HCT116 (cell line): ENCODE data around the gene FBXO22. TPM values are rescaled to one million over a fixed set of nuclear protein-coding genes. Genes with fewer than 3 reads are reported as not detected.

Experiments
- ATAC-seq: fragments of 200-7000 bp; cut with Tn5 transposase; 2 replicates; pipeline ENCODE4 v1.9.1; 2020; ENCODE audit warnings: mild to moderate bottlenecking, moderate library complexity
- BruUV-seq: library from RNA; stranded (reverse); fragments of 400-500 nt; replicated peaks from 2 replicates; lab custom pipeline; 2021; lab: Mats Ljungman, UMichigan
- CTCF ChIA-PET: fragments of 300-600 bp; sonication (Branson Sonifier 250); formaldehyde crosslinking; loops from one replicate; lab custom pipeline; 2021; ENCODE audit warnings: antibody characterized with exemption; lab: Charles Lee
- POLR2A ChIA-PET: fragments of 300-600, 350-600 bp; sonication (Branson Sonifier 250); formaldehyde crosslinking; loops from one replicate; lab custom pipeline; 2021; ENCODE audit warnings: antibody characterized with exemption; lab: Charles Lee
- RAD21 ChIA-PET, 2 experiments: fragments of 300-600 bp; sonication (Branson Sonifier 250); formaldehyde crosslinking; loops; one replicate each; lab custom pipeline; 2023; ENCODE audit warnings: low total read pairs in 2 of 2; ENCODE audit not compliant: uncharacterized antibody in 2 of 2, unreplicated experiment in 2 of 2, low non-redundant PET in 1 of 2; lab: Charles Lee
- DNase-seq: peaks from one replicate; pipeline ENCODE4 v3.0.0-alpha.2; 2010; ENCODE audit warnings: low read depth, low spot score
- H2AFZ ChIP-seq: fragments of 200-600 bp; shearing (Covaris generic), sonication (generic); 2 replicates; pipeline ENCODE4 v1.6.1; 2017; ENCODE audit warnings: low read depth, mixed run types, mixed read lengths, antibody characterized with exemption, low read length; ENCODE audit not compliant: poor library complexity, severe bottlenecking
- H3K27ac ChIP-seq: 2 replicates; pipeline ENCODE4 v1.5.1; 2012; ENCODE audit warnings: low read depth, low read length
- H3K27me3 ChIP-seq: fragments of 200-600 bp; sonication (generic); 2 replicates; pipeline ENCODE4 v1.6.1; 2016; ENCODE audit warnings: mixed run types, low read length, mixed read lengths; ENCODE audit not compliant: insufficient read depth
- H3K36me3 ChIP-seq, 2 experiments: fragments of 200-500 bp in 1 of 2; fragments of 200-600 bp in 1 of 2; sonication (Bioruptor generic) in 1 of 2; sonication (generic) in 1 of 2; 2 replicates each; pipeline versions ENCODE4 v1.5.1 to v1.6.1; 2014 to 2016; ENCODE audit warnings: low read length in 2 of 2, inconsistent platforms in 1 of 2, mixed read lengths in 1 of 2, mixed run types in 1 of 2; ENCODE audit not compliant: insufficient read depth in 2 of 2, control insufficient read depth in 1 of 2
- H3K4me1 ChIP-seq, 2 experiments: fragments of 200-600 bp in 1 of 2; sonication (generic) in 1 of 2; 2 replicates each; pipeline versions ENCODE4 v1.5.1 to v1.6.1; 2012 to 2017; ENCODE audit warnings: low read length in 2 of 2, inconsistent platforms in 1 of 2, mild to moderate bottlenecking in 1 of 2, mixed read lengths in 1 of 2, mixed run types in 1 of 2, moderate library complexity in 1 of 2; ENCODE audit not compliant: insufficient read depth in 2 of 2, control insufficient read depth in 1 of 2
- H3K4me2 ChIP-seq: fragments of 200-600 bp; sonication (generic); 2 replicates; pipeline ENCODE4 v1.6.1; 2017; ENCODE audit warnings: mixed run types, low read length, mixed read lengths
- H3K4me3 ChIP-seq, 2 experiments: fragments of 200-600 bp in 1 of 2; sonication (generic) in 1 of 2; replicated peaks in 1 of 2; 2 replicates each; pipeline ENCODE4 v1.5.1; 2011 to 2016; ENCODE audit warnings: low read length in 2 of 2, control low read depth in 1 of 2, low read depth in 1 of 2, mild to moderate bottlenecking in 1 of 2, mixed read lengths in 1 of 2, mixed run types in 1 of 2
- H3K79me2 ChIP-seq: fragments of 200-600 bp; sonication (generic); 2 replicates; pipeline ENCODE4 v1.6.1; 2017; ENCODE audit warnings: mild to moderate bottlenecking, mixed run types, low read length, moderate library complexity, mixed read lengths; ENCODE audit not compliant: insufficient read depth
- H3K9ac ChIP-seq: fragments of 200-600 bp; sonication (generic); 2 replicates; pipeline ENCODE4 v1.6.1; 2016; ENCODE audit warnings: low read length, mixed read lengths
- H3K9me2 ChIP-seq: fragments of 200-600 bp; sonication (generic), shearing (Covaris generic); 2 replicates; pipeline ENCODE4 v1.6.1; 2017; ENCODE audit warnings: mixed run types, mild to moderate bottlenecking, moderate library complexity; ENCODE audit not compliant: insufficient read depth
- H3K9me3 ChIP-seq, 2 experiments: fragments of 200-500 bp in 1 of 2; fragments of 200-600 bp in 1 of 2; sonication (Bioruptor generic) in 1 of 2; sonication (generic) in 1 of 2; 2 replicates each; pipeline ENCODE4 v1.6.1; 2014 to 2017; ENCODE audit warnings: low read length in 2 of 2, mixed read lengths in 2 of 2, inconsistent platforms in 1 of 2, low read depth in 1 of 2, mild to moderate bottlenecking in 1 of 2, mixed run types in 1 of 2, moderate library complexity in 1 of 2; ENCODE audit not compliant: control insufficient read depth in 1 of 2, insufficient read depth in 1 of 2
- H4K20me1 ChIP-seq: fragments of 200-600 bp; sonication (generic), shearing (Covaris generic); 2 replicates; pipeline ENCODE4 v1.6.1; 2017; ENCODE audit warnings: mixed run types, mild to moderate bottlenecking, moderate library complexity; ENCODE audit not compliant: insufficient read depth
- EGR1 ChIP-seq: IDR thresholded peaks from 2 replicates; pipeline ENCODE4 v1.6.1; 2012; ENCODE audit warnings: low read depth
- EZH2 ChIP-seq: fragments of 200-600 bp; sonication (generic); IDR thresholded peaks from 2 replicates; pipeline ENCODE4 v1.6.1; 2017; ENCODE audit warnings: antibody characterized with exemption, mixed run types
- SP1 ChIP-seq: IDR thresholded peaks from 2 replicates; pipeline ENCODE4 v1.6.1; 2012; ENCODE audit warnings: low read depth
- SRF ChIP-seq: IDR thresholded peaks from 2 replicates; pipeline ENCODE4 v1.6.1; 2012; ENCODE audit warnings: low read depth
- intact Hi-C: fragments of 100-400 bp; cut with micrococcal nuclease; formaldehyde crosslinking; loops from 2 replicates; pipeline ENCODE4 v1.10.0; 2022
- total RNA-seq: library from RNA; stranded (reverse); gene quantifications from one replicate; pipeline ENCODE4 v1.2.1, GENCODE V29; 2021; ENCODE audit not compliant: unreplicated experiment
- TF ChIP-seq, protein P1 (sequence below): IDR thresholded peaks from 2 replicates; pipeline ENCODE4 v1.6.1; 2011; ENCODE audit warnings: mild to moderate bottlenecking, low read length, moderate library complexity; ENCODE audit not compliant: insufficient replicate concordance; ENCODE audit errors: extremely low read depth
- TF ChIP-seq, protein P2 (sequence below): IDR thresholded peaks from 2 replicates; pipeline ENCODE4 v1.6.1; 2012

FBXO22 gene
- total RNA-seq, 1 experiment from 2014 or later = 60.3 TPM

DNA sequence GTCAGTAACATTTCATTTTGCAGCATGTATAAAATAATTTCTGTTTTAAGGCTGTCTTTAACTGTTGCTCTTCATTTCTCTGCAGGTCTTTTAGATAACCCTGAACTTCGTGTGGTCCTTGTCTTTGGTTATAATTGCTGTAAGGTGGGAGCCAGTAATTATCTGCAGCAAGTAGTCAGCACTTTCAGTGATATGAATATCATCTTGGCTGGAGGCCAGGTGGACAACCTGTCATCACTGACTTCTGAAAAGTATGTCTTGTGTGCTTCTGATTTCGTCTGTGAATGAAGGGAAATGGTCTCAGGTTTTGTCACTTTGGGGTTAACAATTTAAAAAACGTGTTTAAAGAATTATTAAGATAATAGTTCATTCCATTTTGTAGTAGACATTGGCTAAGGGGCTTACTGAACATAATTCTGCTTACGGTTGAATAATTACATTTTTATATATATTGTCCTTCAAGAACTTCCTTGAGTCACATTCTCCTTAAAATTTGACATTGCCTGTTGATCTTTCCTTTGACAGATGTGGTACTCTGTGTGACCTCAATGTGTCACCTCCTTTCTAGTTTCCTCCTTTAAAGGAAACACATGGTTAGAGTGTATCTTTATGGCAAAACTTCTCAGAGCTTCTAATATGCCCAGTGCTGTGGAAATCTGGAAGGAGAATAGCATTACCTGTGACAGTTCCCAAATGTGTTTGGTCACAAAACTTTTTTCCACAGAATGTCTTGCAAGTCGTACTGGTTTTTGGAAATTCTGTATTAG lies 26.3 kb downstream of the FBXO22 start:
- Histone ChIP-seq H3K4me2 (no peak overlapping the region), H3K4me3 (no peak overlapping the region), H3K27me3 (no peaks in the 10 kb centered on the region), H3K36me3 (peaks cover 16 to 36% of the 10 kb centered on the region in 2 experiments; a peak in 3 of 4 replicates), H3K9me2 (no peaks in the 10 kb centered on the region), H3K9ac (no peak overlapping the region), H3K27ac (no peak overlapping the region), H2AFZ (no peak overlapping the region), H3K79me2 (peaks cover 65% of the 10 kb centered on the region), H4K20me1 (peaks cover 8% of the 10 kb centered on the region; the same call in 1 of the 2 replicates), H3K9me3 (no peaks in the 10 kb centered on the region), H3K4me1 (no peaks in the 10 kb centered on the region)
- BruUV-seq = no TSS peak
- intact Hi-C loops = loop anchor here (1.0 kb wide), 1 partner anchor 209 kb away; no protein-coding TSS in a partner anchor
- TF ChIP-seq, protein P1, sequence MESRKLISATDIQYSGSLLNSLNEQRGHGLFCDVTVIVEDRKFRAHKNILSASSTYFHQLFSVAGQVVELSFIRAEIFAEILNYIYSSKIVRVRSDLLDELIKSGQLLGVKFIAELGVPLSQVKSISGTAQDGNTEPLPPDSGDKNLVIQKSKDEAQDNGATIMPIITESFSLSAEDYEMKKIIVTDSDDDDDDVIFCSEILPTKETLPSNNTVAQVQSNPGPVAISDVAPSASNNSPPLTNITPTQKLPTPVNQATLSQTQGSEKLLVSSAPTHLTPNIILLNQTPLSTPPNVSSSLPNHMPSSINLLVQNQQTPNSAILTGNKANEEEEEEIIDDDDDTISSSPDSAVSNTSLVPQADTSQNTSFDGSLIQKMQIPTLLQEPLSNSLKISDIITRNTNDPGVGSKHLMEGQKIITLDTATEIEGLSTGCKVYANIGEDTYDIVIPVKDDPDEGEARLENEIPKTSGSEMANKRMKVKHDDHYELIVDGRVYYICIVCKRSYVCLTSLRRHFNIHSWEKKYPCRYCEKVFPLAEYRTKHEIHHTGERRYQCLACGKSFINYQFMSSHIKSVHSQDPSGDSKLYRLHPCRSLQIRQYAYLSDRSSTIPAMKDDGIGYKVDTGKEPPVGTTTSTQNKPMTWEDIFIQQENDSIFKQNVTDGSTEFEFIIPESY = no peak
- TF ChIP-seq SRF (no peak), SP1 (no peak), EZH2 (no peak), EGR1 (no peak)
- TF ChIP-seq, protein P2, sequence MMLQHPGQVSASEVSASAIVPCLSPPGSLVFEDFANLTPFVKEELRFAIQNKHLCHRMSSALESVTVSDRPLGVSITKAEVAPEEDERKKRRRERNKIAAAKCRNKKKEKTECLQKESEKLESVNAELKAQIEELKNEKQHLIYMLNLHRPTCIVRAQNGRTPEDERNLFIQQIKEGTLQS = no peak
- ChIA-PET POLR2A (no interaction called here), CTCF (interaction anchor here (0.5 to 3.0 kb wide), 15 partner anchors 9 to 405 kb away, joined by 3 to 42 read pairs (median 5); no protein-coding TSS in a partner anchor), RAD21 (interaction anchor here in 1 of 2 experiments (1.1 kb wide), 1 partner anchor 209 kb away, joined by 3 read pairs; no protein-coding TSS in a partner anchor)
- DNase-seq (no peak), ATAC-seq (no peak)
